Astrocyte (in vitro differentiated cells and primary cell): ENCODE data around the gene DYNLT4. TPM values are rescaled to one million over a fixed set of nuclear protein-coding genes. Genes with fewer than 3 reads are reported as not detected.

Experiments
- DNase-seq: peaks from one replicate; pipeline ENCODE4 v3.0.0-alpha.2; 2010; ENCODE audit warnings: low read depth
- FAIRE-seq: peaks from 2 replicates; lab custom pipeline; 2011; peaks lifted over from hg19 to GRCh38; lab: Jason Lieb, UNC
- H2AFZ ChIP-seq: 2 replicates; pipeline ENCODE4 v1.6.0; 2012; ENCODE audit warnings: low read depth, low read length, inconsistent platforms
- H3K27ac ChIP-seq: 2 replicates; pipeline ENCODE4 v1.5.1; 2011; ENCODE audit warnings: low read depth, low read length, inconsistent platforms
- H3K27me3 ChIP-seq: 2 replicates; pipeline ENCODE4 v1.6.0; 2011; ENCODE audit warnings: low read length, inconsistent platforms; ENCODE audit not compliant: insufficient read depth
- H3K36me3 ChIP-seq: 2 replicates; pipeline ENCODE4 v1.5.1; 2011; ENCODE audit warnings: low read length, inconsistent platforms; ENCODE audit not compliant: insufficient read depth
- H3K4me1 ChIP-seq: 2 replicates; pipeline ENCODE4 v1.5.1; 2011; ENCODE audit warnings: low read length, inconsistent platforms; ENCODE audit not compliant: insufficient read depth
- H3K4me2 ChIP-seq: 2 replicates; pipeline ENCODE4 v1.6.0; 2012; ENCODE audit warnings: low read length, inconsistent platforms
- H3K4me3 ChIP-seq: 2 replicates; pipeline ENCODE4 v1.5.1; 2011; ENCODE audit warnings: low read depth, mild to moderate bottlenecking, low read length, inconsistent platforms; ENCODE audit not compliant: insufficient read depth
- H3K79me2 ChIP-seq: 2 replicates; pipeline ENCODE4 v1.6.0; 2012; ENCODE audit warnings: mild to moderate bottlenecking, low read length, inconsistent platforms; ENCODE audit not compliant: insufficient read depth
- H3K9ac ChIP-seq: 2 replicates; pipeline ENCODE4 v1.6.0; 2012; ENCODE audit warnings: mild to moderate bottlenecking, low read length, inconsistent platforms
- H3K9me3 ChIP-seq: 2 replicates; pipeline ENCODE4 v1.5.1; 2012; ENCODE audit warnings: low read depth, mild to moderate bottlenecking, low read length, inconsistent platforms; ENCODE audit not compliant: insufficient read depth
- H4K20me1 ChIP-seq: 2 replicates; pipeline ENCODE4 v1.6.0; 2012; ENCODE audit warnings: low read length, inconsistent platforms; ENCODE audit not compliant: insufficient read depth
- H3K27ac Mint-ChIP-seq: one replicate; pipeline ENCODE4 v1.8.0; 2021; ENCODE audit warnings: mild to moderate bottlenecking, mixed read lengths; ENCODE audit not compliant: unreplicated experiment
- H3K27me3 Mint-ChIP-seq: one replicate; pipeline ENCODE4 v1.8.0; 2021; ENCODE audit warnings: low read depth, mixed read lengths; ENCODE audit not compliant: unreplicated experiment
- H3K36me3 Mint-ChIP-seq: one replicate; pipeline ENCODE4 v1.8.0; 2021; ENCODE audit warnings: low read depth, mixed read lengths; ENCODE audit not compliant: unreplicated experiment
- H3K4me1 Mint-ChIP-seq: one replicate; pipeline ENCODE4 v1.8.0; 2021; ENCODE audit warnings: low read depth, mixed read lengths; ENCODE audit not compliant: unreplicated experiment
- H3K4me3 Mint-ChIP-seq: one replicate; pipeline ENCODE4 v1.8.0; 2021; ENCODE audit warnings: mild to moderate bottlenecking, moderate library complexity, mixed read lengths; ENCODE audit not compliant: unreplicated experiment
- H3K9me3 Mint-ChIP-seq: one replicate; pipeline ENCODE4 v1.8.0; 2021; ENCODE audit warnings: mild to moderate bottlenecking, mixed read lengths; ENCODE audit not compliant: unreplicated experiment
- EZH2 ChIP-seq: IDR thresholded peaks from 2 replicates; pipeline ENCODE4 v1.6.1; 2012; ENCODE audit warnings: mild to moderate bottlenecking, low read length, inconsistent platforms; ENCODE audit not compliant: insufficient read depth
- total RNA-seq: library from RNA; stranded (reverse); gene quantifications from 2 replicates; pipeline ENCODE4 v1.2.1, GENCODE V29; 2021
- TF ChIP-seq, protein P1 (sequence below): IDR thresholded peaks from 2 replicates; pipeline ENCODE4 v1.5.1; 2011; ENCODE audit warnings: low read depth, mild to moderate bottlenecking, inconsistent platforms, low read length, moderate library complexity; ENCODE audit not compliant: insufficient read depth

Gene DYNLT4
- total RNA-seq, 1 donor from 2014 or later: 0.50 TPM

DNA sequence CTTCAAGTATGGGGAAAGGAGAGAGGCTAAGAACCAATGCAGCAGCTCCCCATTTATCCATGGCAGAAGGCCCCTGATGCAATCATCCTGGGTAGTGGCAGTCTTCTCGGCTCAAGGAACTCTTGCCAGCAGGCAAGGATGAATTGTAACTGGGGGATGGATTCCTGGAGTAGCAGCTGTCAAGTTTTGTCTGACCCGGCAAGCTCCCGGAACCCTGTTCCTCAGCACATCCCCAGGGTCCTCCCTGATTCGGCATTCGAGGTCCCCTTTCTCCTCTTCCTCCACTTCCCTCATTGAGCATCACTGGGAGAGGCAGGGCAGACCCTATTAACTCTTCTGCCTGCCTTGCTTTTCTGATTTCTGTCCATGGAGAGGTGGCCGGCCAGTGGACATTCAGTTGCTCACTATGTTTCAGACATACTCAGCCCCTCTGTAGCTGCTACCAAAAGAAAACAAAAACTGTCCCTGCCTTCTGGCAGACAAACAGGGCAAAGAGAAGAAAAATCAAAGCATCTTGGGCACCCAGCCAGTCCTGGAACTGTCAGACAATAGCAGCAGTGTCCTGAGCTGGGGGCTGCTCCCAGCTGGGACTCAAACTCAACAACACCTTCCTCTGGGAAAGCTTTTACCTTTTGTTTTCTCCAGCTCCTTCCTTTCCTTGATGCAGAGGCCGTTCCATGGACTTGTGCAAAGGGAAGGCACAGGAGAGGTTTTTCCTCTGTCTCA, 41.5 kb upstream of the DYNLT4 start:
- Mint-ChIP-seq H3K27ac (no peak overlapping the region), H3K9me3 (peaks cover 4% of the 10 kb centered on the region), H3K4me1 (no peaks in the 10 kb centered on the region), H3K36me3 (peaks cover 28% of the 10 kb centered on the region), H3K27me3 (peaks cover 4% of the 10 kb centered on the region), H3K4me3 (no peak overlapping the region)
- Histone ChIP-seq H2AFZ (no peak overlapping the region), H3K36me3 (no peaks in the 10 kb centered on the region), H3K4me2 (no peak overlapping the region), H3K79me2 (no peaks in the 10 kb centered on the region), H3K27me3 (no peaks in the 10 kb centered on the region), H4K20me1 (no peaks in the 10 kb centered on the region), H3K4me3 (no peak overlapping the region), H3K4me1 (no peaks in the 10 kb centered on the region), H3K9me3 (no peaks in the 10 kb centered on the region), H3K27ac (no peak overlapping the region), H3K9ac (no peak overlapping the region)
- TF ChIP-seq EZH2: no peak
- TF ChIP-seq, protein P1, sequence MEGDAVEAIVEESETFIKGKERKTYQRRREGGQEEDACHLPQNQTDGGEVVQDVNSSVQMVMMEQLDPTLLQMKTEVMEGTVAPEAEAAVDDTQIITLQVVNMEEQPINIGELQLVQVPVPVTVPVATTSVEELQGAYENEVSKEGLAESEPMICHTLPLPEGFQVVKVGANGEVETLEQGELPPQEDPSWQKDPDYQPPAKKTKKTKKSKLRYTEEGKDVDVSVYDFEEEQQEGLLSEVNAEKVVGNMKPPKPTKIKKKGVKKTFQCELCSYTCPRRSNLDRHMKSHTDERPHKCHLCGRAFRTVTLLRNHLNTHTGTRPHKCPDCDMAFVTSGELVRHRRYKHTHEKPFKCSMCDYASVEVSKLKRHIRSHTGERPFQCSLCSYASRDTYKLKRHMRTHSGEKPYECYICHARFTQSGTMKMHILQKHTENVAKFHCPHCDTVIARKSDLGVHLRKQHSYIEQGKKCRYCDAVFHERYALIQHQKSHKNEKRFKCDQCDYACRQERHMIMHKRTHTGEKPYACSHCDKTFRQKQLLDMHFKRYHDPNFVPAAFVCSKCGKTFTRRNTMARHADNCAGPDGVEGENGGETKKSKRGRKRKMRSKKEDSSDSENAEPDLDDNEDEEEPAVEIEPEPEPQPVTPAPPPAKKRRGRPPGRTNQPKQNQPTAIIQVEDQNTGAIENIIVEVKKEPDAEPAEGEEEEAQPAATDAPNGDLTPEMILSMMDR: no peak
- FAIRE-seq (no peak), DNase-seq (no peak)

DNA sequence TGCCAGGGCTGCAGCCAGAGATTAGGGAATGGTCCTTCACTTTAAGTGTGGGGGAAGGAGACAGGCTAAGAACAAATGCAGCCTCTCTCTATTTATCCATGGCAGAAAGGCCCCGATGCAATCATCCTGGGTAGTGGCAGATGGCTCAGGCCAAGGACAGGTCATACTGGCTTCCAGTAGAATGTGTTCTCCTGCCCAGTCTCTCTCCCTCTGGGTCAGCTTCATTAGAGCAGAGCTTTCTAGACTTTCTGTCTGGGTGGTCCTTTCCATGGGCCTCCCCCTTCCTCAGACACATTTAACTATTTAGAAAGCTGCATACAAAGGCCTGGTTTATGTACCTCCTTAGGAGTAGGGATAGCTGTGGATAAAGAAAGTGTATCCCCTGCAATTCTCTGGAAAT, 40.7 kb upstream of the DYNLT4 start:
- H3K9me3 Mint-ChIP-seq: peaks cover 2% of the 10 kb centered on the region
- no peaks in the 10 kb centered on the region for H3K4me1 Mint-ChIP-seq
- Histone ChIP-seq H2AFZ (no peak overlapping the region), H3K4me1 (no peaks in the 10 kb centered on the region), H3K9me3 (no peaks in the 10 kb centered on the region), H3K27ac (no peak overlapping the region), H3K79me2 (no peaks in the 10 kb centered on the region), H3K27me3 (no peaks in the 10 kb centered on the region), H3K4me2 (no peak overlapping the region), H3K36me3 (no peaks in the 10 kb centered on the region), H3K9ac (no peak overlapping the region), H4K20me1 (no peaks in the 10 kb centered on the region), H3K4me3 (no peak overlapping the region)
- H3K4me3 Mint-ChIP-seq: no peak overlapping the region
- H3K27ac Mint-ChIP-seq: no peak overlapping the region
- peaks cover 4% of the 10 kb centered on the region for H3K27me3 Mint-ChIP-seq
- FAIRE-seq (no peak), DNase-seq (no peak)
- no peak for TF ChIP-seq EZH2
- TF ChIP-seq, protein P1: no peak
- peaks cover 23% of the 10 kb centered on the region for H3K36me3 Mint-ChIP-seq

DNA sequence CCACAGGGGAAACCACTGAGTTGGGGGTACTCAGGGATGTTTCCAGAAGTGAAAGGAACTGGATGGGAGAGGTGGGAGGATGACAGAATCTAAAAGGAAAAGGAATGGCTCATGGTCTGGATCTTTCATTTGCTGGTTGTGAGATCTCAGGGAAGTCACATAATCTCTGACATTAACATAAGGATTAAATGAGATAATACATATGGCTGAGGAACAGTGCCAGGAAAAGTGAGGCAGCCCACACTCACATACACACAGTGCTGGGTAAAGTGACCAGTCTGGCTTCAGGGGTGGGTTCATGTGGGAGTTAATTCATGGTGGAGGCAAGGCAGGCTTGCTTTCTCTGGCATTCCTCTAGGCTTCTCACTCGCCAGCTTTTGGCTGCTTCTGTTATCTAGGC, 39.8 kb upstream of the DYNLT4 start:
- H3K27ac ChIP-seq: no peak overlapping the region
- no peaks in the 10 kb centered on the region for H3K9me3 ChIP-seq
- Mint-ChIP-seq H3K27ac (no peak overlapping the region), H3K4me3 (no peak overlapping the region), H3K27me3 (peaks cover 4% of the 10 kb centered on the region), H3K9me3 (peaks cover 2% of the 10 kb centered on the region), H3K36me3 (peaks cover 21% of the 10 kb centered on the region), H3K4me1 (no peaks in the 10 kb centered on the region)
- H2AFZ ChIP-seq: no peak overlapping the region
- H3K4me1 ChIP-seq: peaks cover 4% of the 10 kb centered on the region
- FAIRE-seq (no peak), DNase-seq (no peak)
- no peaks in the 10 kb centered on the region for H3K79me2 ChIP-seq
- H3K4me2 ChIP-seq: no peak overlapping the region
- no peaks in the 10 kb centered on the region for H3K36me3 ChIP-seq
- no peak overlapping the region for H3K9ac ChIP-seq
- TF ChIP-seq EZH2: no peak
- TF ChIP-seq, protein P1: no peak
- no peaks in the 10 kb centered on the region for H3K27me3 ChIP-seq
- H3K4me3 ChIP-seq: no peak overlapping the region
- no peaks in the 10 kb centered on the region for H4K20me1 ChIP-seq
